ENCODE data around the gene PKIG.

The PKIG gene

GRCh38 chr20:44566811-44567210 is 15.6 kb upstream of the PKIG start:
- no peak for DNase-seq
- H3K9me3 ChIP-seq (ENCODE audit: control insufficient read depth, low read length) = no peaks in the 10 kb centered on the region

GRCh38 chr20:44570367-44570766 is 12.0 kb upstream of the PKIG start:
- Histone ChIP-seq H3K4me3 (ENCODE audit: insufficient read depth, low read depth, low read length, poor library complexity, severe bottlenecking) (no peak overlapping the region), H3K9me3 (ENCODE audit: control insufficient read depth, low read length) (no peaks in the 10 kb centered on the region), H3K27ac (ENCODE audit: insufficient read depth, low read length, poor library complexity, severe bottlenecking) (no peak overlapping the region), H3K27me3 (replicated peaks; ENCODE audit: control insufficient read depth, insufficient read depth, low read length, poor library complexity, severe bottlenecking) (no peaks in the 10 kb centered on the region), H3K4me1 (ENCODE audit: control insufficient read depth, insufficient read depth, low read length, poor library complexity, severe bottlenecking) (no peaks in the 10 kb centered on the region), H3K36me3 (ENCODE audit: control insufficient read depth, insufficient read depth, low read length) (no peaks in the 10 kb centered on the region)
- no peak for DNase-seq

More at GRCh38 chr20:44566811-44567210, 15.6 kb upstream of the PKIG start:
- no peaks in the 10 kb centered on the region for H3K4me1 ChIP-seq (ENCODE audit: control insufficient read depth, insufficient read depth, low read length, poor library complexity, severe bottlenecking)
- no peak overlapping the region for H3K4me3 ChIP-seq (ENCODE audit: insufficient read depth, low read depth, low read length, poor library complexity, severe bottlenecking)
- H3K36me3 ChIP-seq (ENCODE audit: control insufficient read depth, insufficient read depth, low read length) = no peaks in the 10 kb centered on the region
- H3K27me3 ChIP-seq (replicated peaks; ENCODE audit: control insufficient read depth, insufficient read depth, low read length, poor library complexity, severe bottlenecking) = no peaks in the 10 kb centered on the region
- no peak overlapping the region for H3K27ac ChIP-seq (ENCODE audit: insufficient read depth, low read length, poor library complexity, severe bottlenecking)

- no peak for DNase-seq
- no peak overlapping the region for H3K4me3 ChIP-seq (ENCODE audit: insufficient read depth, low read depth, low read length, poor library complexity, severe bottlenecking)
- no peaks in the 10 kb centered on the region for H3K4me1 ChIP-seq (ENCODE audit: control insufficient read depth, insufficient read depth, low read length, poor library complexity, severe bottlenecking)
- H3K27me3 ChIP-seq (replicated peaks; ENCODE audit: control insufficient read depth, insufficient read depth, low read length, poor library complexity, severe bottlenecking) = no peaks in the 10 kb centered on the region
- H3K9me3 ChIP-seq (ENCODE audit: control insufficient read depth, low read length) = no peaks in the 10 kb centered on the region
- H3K36me3 ChIP-seq (ENCODE audit: control insufficient read depth, insufficient read depth, low read length) = no peaks in the 10 kb centered on the region
- H3K27ac ChIP-seq (ENCODE audit: insufficient read depth, low read length, poor library complexity, severe bottlenecking) = no peak overlapping the region
These were observed 10.9 kb upstream of the PKIG start for GRCh38 chr20:44571362-44571988.

- H3K27ac ChIP-seq (ENCODE audit: insufficient read depth, low read length, poor library complexity, severe bottlenecking) = no peak overlapping the region
- H3K9me3 ChIP-seq (ENCODE audit: control insufficient read depth, low read length) = no peaks in the 10 kb centered on the region
- H3K27me3 ChIP-seq (replicated peaks; ENCODE audit: control insufficient read depth, insufficient read depth, low read length, poor library complexity, severe bottlenecking) = no peaks in the 10 kb centered on the region
- DNase-seq = no peak
- no peak overlapping the region for H3K4me3 ChIP-seq (ENCODE audit: insufficient read depth, low read depth, low read length, poor library complexity, severe bottlenecking)
- H3K36me3 ChIP-seq (ENCODE audit: control insufficient read depth, insufficient read depth, low read length) = no peaks in the 10 kb centered on the region
- H3K4me1 ChIP-seq (ENCODE audit: control insufficient read depth, insufficient read depth, low read length, poor library complexity, severe bottlenecking) = no peaks in the 10 kb centered on the region
These were observed 9.6 kb upstream of the PKIG start for GRCh38 chr20:44572551-44573500.

GRCh38 chr20:44573501-44573869 is 8.9 kb upstream of the PKIG start:
- Histone ChIP-seq H3K27ac (ENCODE audit: insufficient read depth, low read length, poor library complexity, severe bottlenecking) (no peak overlapping the region), H3K36me3 (ENCODE audit: control insufficient read depth, insufficient read depth, low read length) (no peaks in the 10 kb centered on the region), H3K4me1 (ENCODE audit: control insufficient read depth, insufficient read depth, low read length, poor library complexity, severe bottlenecking) (no peaks in the 10 kb centered on the region), H3K9me3 (ENCODE audit: control insufficient read depth, low read length) (no peaks in the 10 kb centered on the region), H3K4me3 (ENCODE audit: insufficient read depth, low read depth, low read length, poor library complexity, severe bottlenecking) (no peak overlapping the region), H3K27me3 (replicated peaks; ENCODE audit: control insufficient read depth, insufficient read depth, low read length, poor library complexity, severe bottlenecking) (no peaks in the 10 kb centered on the region)
- DNase-seq = no peak

- DNase-seq = no peak
- Histone ChIP-seq H3K27me3 (replicated peaks; ENCODE audit: control insufficient read depth, insufficient read depth, low read length, poor library complexity, severe bottlenecking) (no peaks in the 10 kb centered on the region), H3K36me3 (ENCODE audit: control insufficient read depth, insufficient read depth, low read length) (no peaks in the 10 kb centered on the region), H3K9me3 (ENCODE audit: control insufficient read depth, low read length) (no peaks in the 10 kb centered on the region), H3K27ac (ENCODE audit: insufficient read depth, low read length, poor library complexity, severe bottlenecking) (no peak overlapping the region), H3K4me1 (ENCODE audit: control insufficient read depth, insufficient read depth, low read length, poor library complexity, severe bottlenecking) (no peaks in the 10 kb centered on the region), H3K4me3 (ENCODE audit: insufficient read depth, low read depth, low read length, poor library complexity, severe bottlenecking) (no peak overlapping the region)
These were observed 8.0 kb upstream of the PKIG start for GRCh38 chr20:44574372-44574771.

- Histone ChIP-seq H3K27me3 (replicated peaks; ENCODE audit: control insufficient read depth, insufficient read depth, low read length, poor library complexity, severe bottlenecking) (no peaks in the 10 kb centered on the region), H3K4me3 (ENCODE audit: insufficient read depth, low read depth, low read length, poor library complexity, severe bottlenecking) (no peak overlapping the region), H3K36me3 (ENCODE audit: control insufficient read depth, insufficient read depth, low read length) (no peaks in the 10 kb centered on the region), H3K27ac (ENCODE audit: insufficient read depth, low read length, poor library complexity, severe bottlenecking) (no peak overlapping the region), H3K9me3 (ENCODE audit: control insufficient read depth, low read length) (no peaks in the 10 kb centered on the region), H3K4me1 (ENCODE audit: control insufficient read depth, insufficient read depth, low read length, poor library complexity, severe bottlenecking) (no peaks in the 10 kb centered on the region)
- no peak for DNase-seq
These were observed 6.1 kb upstream of the PKIG start for GRCh38 chr20:44576297-44576696.

GRCh38 chr20:44579313-44580081 is 2.9 kb upstream of the PKIG start:
- Histone ChIP-seq H3K4me1 (ENCODE audit: control insufficient read depth, insufficient read depth, low read length, poor library complexity, severe bottlenecking) (no peaks in the 10 kb centered on the region), H3K27ac (ENCODE audit: insufficient read depth, low read length, poor library complexity, severe bottlenecking) (no peak overlapping the region)

GRCh38 chr20:44580581-44581268 is 1.7 kb upstream of the PKIG start:
- Histone ChIP-seq H3K36me3 (ENCODE audit: control insufficient read depth, insufficient read depth, low read length) (no peaks in the 10 kb centered on the region), H3K4me1 (ENCODE audit: control insufficient read depth, insufficient read depth, low read length, poor library complexity, severe bottlenecking) (no peaks in the 10 kb centered on the region), H3K9me3 (ENCODE audit: control insufficient read depth, low read length) (no peaks in the 10 kb centered on the region), H3K4me3 (ENCODE audit: insufficient read depth, low read depth, low read length, poor library complexity, severe bottlenecking) (no peak overlapping the region), H3K27me3 (replicated peaks; ENCODE audit: control insufficient read depth, insufficient read depth, low read length, poor library complexity, severe bottlenecking) (no peaks in the 10 kb centered on the region), H3K27ac (ENCODE audit: insufficient read depth, low read length, poor library complexity, severe bottlenecking) (no peak overlapping the region)
- DNase-seq = no peak

More at GRCh38 chr20:44579313-44580081, 2.9 kb upstream of the PKIG start:
- H3K36me3 ChIP-seq (ENCODE audit: control insufficient read depth, insufficient read depth, low read length) = no peaks in the 10 kb centered on the region
- no peaks in the 10 kb centered on the region for H3K9me3 ChIP-seq (ENCODE audit: control insufficient read depth, low read length)
- no peak overlapping the region for H3K4me3 ChIP-seq (ENCODE audit: insufficient read depth, low read depth, low read length, poor library complexity, severe bottlenecking)
- DNase-seq = no peak
- no peaks in the 10 kb centered on the region for H3K27me3 ChIP-seq (replicated peaks; ENCODE audit: control insufficient read depth, insufficient read depth, low read length, poor library complexity, severe bottlenecking)
